H9 (cell line): ENCODE results near the gene ERCC4. TPM values are rescaled to one million over a fixed set of nuclear protein-coding genes. Genes with fewer than 3 reads are reported as not detected.

Source experiments
- DNase-seq: peaks from one replicate; pipeline ENCODE4 v3.0.0-alpha.2; 2017
- H2AFZ ChIP-seq: one replicate; pipeline ENCODE4 v1.6.1; 2013; ENCODE audit warnings: mild to moderate bottlenecking, low read length, control low read depth, moderate library complexity
- H2AK5ac ChIP-seq: 2 replicates; pipeline ENCODE4 v1.6.1; 2013; ENCODE audit warnings: low read length, control low read depth, mixed read lengths; ENCODE audit not compliant: insufficient read length
- H2BK120ac ChIP-seq: one replicate; pipeline ENCODE4 v1.6.1; 2013; ENCODE audit warnings: low read depth, mild to moderate bottlenecking, low read length, control low read depth, inconsistent platforms; ENCODE audit not compliant: poor library complexity, severe bottlenecking
- H2BK12ac ChIP-seq: 2 replicates; pipeline ENCODE4 v1.6.1; 2013; ENCODE audit warnings: low read length, control low read depth, mixed read lengths, low read depth; ENCODE audit not compliant: insufficient read length
- H2BK15ac ChIP-seq: 2 replicates; pipeline ENCODE4 v1.6.1; 2013; ENCODE audit warnings: low read depth, low read length, control low read depth
- H2BK20ac ChIP-seq: one replicate; pipeline ENCODE4 v1.6.1; 2013; ENCODE audit warnings: low read depth, mild to moderate bottlenecking, low read length, control low read depth, inconsistent platforms; ENCODE audit not compliant: poor library complexity, severe bottlenecking
- H2BK5ac ChIP-seq: 2 replicates; pipeline ENCODE4 v1.6.1; 2013; ENCODE audit warnings: low read length, control low read depth, mixed read lengths; ENCODE audit not compliant: insufficient read length
- H3K14ac ChIP-seq: 2 replicates; pipeline ENCODE4 v1.6.1; 2013; ENCODE audit warnings: low read length, control low read depth; ENCODE audit not compliant: insufficient read depth
- H3K18ac ChIP-seq: 2 replicates; pipeline ENCODE4 v1.6.1; 2013; ENCODE audit warnings: low read depth, mild to moderate bottlenecking, mixed read lengths, low read length, control low read depth; ENCODE audit not compliant: insufficient read length
- H3K23ac ChIP-seq: 2 replicates; pipeline ENCODE4 v1.6.1; 2013; ENCODE audit warnings: low read length, control low read depth, mixed read lengths, low read depth; ENCODE audit not compliant: insufficient read length
- H3K23me2 ChIP-seq: 2 replicates; pipeline ENCODE4 v1.6.1; 2013; ENCODE audit warnings: low read depth, mild to moderate bottlenecking, mixed read lengths, low read length, control low read depth; ENCODE audit not compliant: insufficient read length, poor library complexity, severe bottlenecking
- H3K27ac ChIP-seq: 2 replicates; pipeline ENCODE4 v1.5.1; 2013; ENCODE audit warnings: low read length, control low read depth, mixed read lengths, low read depth; ENCODE audit not compliant: insufficient read length
- H3K27me3 ChIP-seq: 2 replicates; pipeline ENCODE4 v1.6.1; 2013; ENCODE audit warnings: low read length, control low read depth, inconsistent platforms; ENCODE audit not compliant: insufficient read depth
- H3K4ac ChIP-seq: 2 replicates; pipeline ENCODE4 v1.6.1; 2013; ENCODE audit warnings: low read depth, mild to moderate bottlenecking, control low read depth, inconsistent platforms, low read length, moderate library complexity
- H3K4me1 ChIP-seq: 2 replicates; pipeline ENCODE4 v1.6.1; 2013; ENCODE audit warnings: low read length, control low read depth, inconsistent platforms; ENCODE audit not compliant: insufficient read depth
- H3K4me2 ChIP-seq: 2 replicates; pipeline ENCODE4 v1.6.1; 2013; ENCODE audit warnings: low read length, control low read depth, mixed read lengths; ENCODE audit not compliant: insufficient read length, insufficient read depth
- H3K56ac ChIP-seq: 2 replicates; pipeline ENCODE4 v1.6.1; 2013; ENCODE audit warnings: low read depth, mild to moderate bottlenecking, mixed read lengths, low read length, control low read depth; ENCODE audit not compliant: insufficient read length
- H3K79me1 ChIP-seq: 2 replicates; pipeline ENCODE4 v1.6.1; 2013; ENCODE audit warnings: low read depth, mild to moderate bottlenecking, moderate library complexity, low read length, control low read depth, inconsistent platforms; ENCODE audit not compliant: insufficient read depth, poor library complexity, severe bottlenecking
- H3K79me2 ChIP-seq: 2 replicates; pipeline ENCODE4 v1.6.1; 2013; ENCODE audit warnings: low read length, control low read depth, inconsistent platforms; ENCODE audit not compliant: insufficient read depth
- H3K9ac ChIP-seq: 2 replicates; pipeline ENCODE4 v1.6.1; 2013; ENCODE audit warnings: low read length, control low read depth, mixed read lengths; ENCODE audit not compliant: insufficient read length; ENCODE audit errors: extremely low read depth
- H3K9me3 ChIP-seq: one replicate; pipeline ENCODE4 v1.6.1; 2013; ENCODE audit warnings: low read depth, low read length, inconsistent platforms; ENCODE audit not compliant: control insufficient read depth
- H3T11ph ChIP-seq: one replicate; pipeline ENCODE4 v1.6.1; 2013; ENCODE audit warnings: mild to moderate bottlenecking, low read length, control low read depth, inconsistent platforms
- H4K20me1 ChIP-seq: one replicate; pipeline ENCODE4 v1.6.1; 2013; ENCODE audit not compliant: control insufficient read depth, insufficient read length, insufficient read depth
- H4K5ac ChIP-seq: 2 replicates; pipeline ENCODE4 v1.6.1; 2013; ENCODE audit warnings: low read depth, mild to moderate bottlenecking, mixed read lengths, low read length, control low read depth; ENCODE audit not compliant: insufficient read length
- H4K8ac ChIP-seq: replicated peaks from 2 replicates; pipeline ENCODE4 v1.6.1; 2013; ENCODE audit warnings: low read length, control low read depth, mixed read lengths, low read depth; ENCODE audit not compliant: insufficient read length
- H4K91ac ChIP-seq: 2 replicates; pipeline ENCODE4 v1.6.1; 2013; ENCODE audit warnings: low read depth, mild to moderate bottlenecking, moderate library complexity, mixed read lengths, low read length, control low read depth; ENCODE audit not compliant: insufficient read length
- H3K27ac Mint-ChIP-seq, 3 experiments: 2 replicates in 2 of 3; 3 replicates in 1 of 3; pipeline ENCODE4 v1.8.0; 2020 to 2021; ENCODE audit warnings: mixed read lengths in 3 of 3, mild to moderate bottlenecking in 1 of 3, moderate library complexity in 1 of 3
- H3K27me3 Mint-ChIP-seq: 2 replicates; pipeline ENCODE4 v1.8.0; 2021; ENCODE audit warnings: low read depth, mild to moderate bottlenecking, moderate library complexity, mixed read lengths
- H3K36me3 Mint-ChIP-seq, 3 experiments: 2 replicates in 2 of 3; 3 replicates in 1 of 3; pipeline ENCODE4 v1.8.0; 2020 to 2021; ENCODE audit warnings: low read depth in 3 of 3, mixed read lengths in 3 of 3; ENCODE audit not compliant: insufficient read depth in 1 of 3
- H3K4me1 Mint-ChIP-seq, 2 experiments: 2 replicates each; pipeline ENCODE4 v1.8.0; 2020; ENCODE audit warnings: mixed read lengths in 2 of 2
- H3K4me3 Mint-ChIP-seq, 2 experiments: 2 replicates in 1 of 2; 3 replicates in 1 of 2; pipeline ENCODE4 v1.8.0; 2020 to 2021; ENCODE audit warnings: mild to moderate bottlenecking in 2 of 2, mixed read lengths in 2 of 2, moderate library complexity in 1 of 2
- H3K9me3 Mint-ChIP-seq, 2 experiments: 2 replicates in 1 of 2; 3 replicates in 1 of 2; pipeline ENCODE4 v1.8.0; 2020; ENCODE audit warnings: mild to moderate bottlenecking in 2 of 2, mixed read lengths in 2 of 2, moderate library complexity in 1 of 2
- WGBS: extraction: QIAGEN DNeasy Blood & Tissue Kit; methylation state at CpG from one replicate; pipeline ENCODE4 v1.1.7; 2013; ENCODE audit warnings: missing lambda C conversion rate, low lambda C conversion rate, mixed read lengths; ENCODE audit not compliant: insufficient read length; ENCODE audit errors: extremely low coverage; 5-methylcytosine and 5-hydroxymethylcytosine counted together
- total RNA-seq: library from RNA; stranded (reverse); gene quantifications from 2 replicates; pipeline ENCODE4 v1.2.1, GENCODE V29; 2021
- TF ChIP-seq, protein P1 (sequence below): fragments of 200-600 bp; sonication (generic); conservative IDR thresholded peaks from 3 replicates; pipeline ENCODE4 v1.8.0; 2021; ENCODE audit warnings: antibody characterized with exemption, mild to moderate bottlenecking

The ERCC4 gene
- total RNA-seq, 1 experiment from 2014 or later, result 15.6 TPM

GRCh38 chr16:13977177-13977576, 57.2 kb downstream of the ERCC4 start:
- no peak overlapping the region for H2BK20ac ChIP-seq
- no peak overlapping the region for H3K14ac ChIP-seq
- no CpG with 5 or more reads among the region's 6 CpGs for WGBS
- no peak overlapping the region for H3K4me2 ChIP-seq
- no peak overlapping the region for H3K4ac ChIP-seq
- no peaks in the 10 kb centered on the region for H3K23me2 ChIP-seq
- Mint-ChIP-seq H3K27ac (no peak overlapping the region), H3K27me3 (no peaks in the 10 kb centered on the region), H3K9me3 (peaks cover 3 to 4% of the 10 kb centered on the region in 2 experiments; a peak in 3 of 5 replicates), H3K4me1 (no peaks in the 10 kb centered on the region), H3K4me3 (no peak overlapping the region), H3K36me3 (no peaks in the 10 kb centered on the region)
- H2AK5ac ChIP-seq, result no peak overlapping the region
- H3K18ac ChIP-seq, result no peak overlapping the region
- H3K27ac ChIP-seq, result no peak overlapping the region
- H2AFZ ChIP-seq, result no peak overlapping the region
- TF ChIP-seq, protein P1, sequence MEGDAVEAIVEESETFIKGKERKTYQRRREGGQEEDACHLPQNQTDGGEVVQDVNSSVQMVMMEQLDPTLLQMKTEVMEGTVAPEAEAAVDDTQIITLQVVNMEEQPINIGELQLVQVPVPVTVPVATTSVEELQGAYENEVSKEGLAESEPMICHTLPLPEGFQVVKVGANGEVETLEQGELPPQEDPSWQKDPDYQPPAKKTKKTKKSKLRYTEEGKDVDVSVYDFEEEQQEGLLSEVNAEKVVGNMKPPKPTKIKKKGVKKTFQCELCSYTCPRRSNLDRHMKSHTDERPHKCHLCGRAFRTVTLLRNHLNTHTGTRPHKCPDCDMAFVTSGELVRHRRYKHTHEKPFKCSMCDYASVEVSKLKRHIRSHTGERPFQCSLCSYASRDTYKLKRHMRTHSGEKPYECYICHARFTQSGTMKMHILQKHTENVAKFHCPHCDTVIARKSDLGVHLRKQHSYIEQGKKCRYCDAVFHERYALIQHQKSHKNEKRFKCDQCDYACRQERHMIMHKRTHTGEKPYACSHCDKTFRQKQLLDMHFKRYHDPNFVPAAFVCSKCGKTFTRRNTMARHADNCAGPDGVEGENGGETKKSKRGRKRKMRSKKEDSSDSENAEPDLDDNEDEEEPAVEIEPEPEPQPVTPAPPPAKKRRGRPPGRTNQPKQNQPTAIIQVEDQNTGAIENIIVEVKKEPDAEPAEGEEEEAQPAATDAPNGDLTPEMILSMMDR, result no peak
- no peak overlapping the region for H4K5ac ChIP-seq
- H4K8ac ChIP-seq, result no peak overlapping the region
- H3K79me1 ChIP-seq, result no peaks in the 10 kb centered on the region
- no peak overlapping the region for H2BK120ac ChIP-seq
- no peak overlapping the region for H2BK15ac ChIP-seq
- H2BK12ac ChIP-seq, result no peak overlapping the region
- H2BK5ac ChIP-seq, result no peak overlapping the region
- no peak overlapping the region for H3K56ac ChIP-seq
- H3K9me3 ChIP-seq, result no peaks in the 10 kb centered on the region
- H3K4me1 ChIP-seq, result no peaks in the 10 kb centered on the region
- H4K91ac ChIP-seq, result no peak overlapping the region
- no peak overlapping the region for H3T11ph ChIP-seq
- no peaks in the 10 kb centered on the region for H4K20me1 ChIP-seq
- no peaks in the 10 kb centered on the region for H3K27me3 ChIP-seq
- H3K9ac ChIP-seq, result no peak overlapping the region
- no peak for DNase-seq
- H3K23ac ChIP-seq, result no peak overlapping the region
- no peaks in the 10 kb centered on the region for H3K79me2 ChIP-seq
